HepG2 (cell line): ENCODE measurements around the gene PHLDB1. TPM values are rescaled to one million over a fixed set of nuclear protein-coding genes. Genes with fewer than 3 reads are reported as not detected.

Experiments
- AHDC1 ChIP-seq: sonication (generic); formaldehyde crosslinking; IDR thresholded peaks from 2 replicates; pipeline ENCODE4 v1.5.1; 2020; ENCODE audit warnings: mild to moderate bottlenecking, missing genetic modification reagents, borderline replicate concordance
- FOSL1 ChIP-seq: sonication (generic); formaldehyde crosslinking; IDR thresholded peaks from 2 replicates; pipeline ENCODE4 v1.9.0; 2021; ENCODE audit warnings: missing genetic modification reagents, borderline replicate concordance
- HNF1B ChIP-seq: sonication (generic); formaldehyde crosslinking; IDR thresholded peaks from 2 replicates; pipeline ENCODE4 v1.5.1; 2020; ENCODE audit warnings: mild to moderate bottlenecking, moderate library complexity, missing genetic modification reagents
- MXI1 ChIP-seq: IDR thresholded peaks from 3 replicates; pipeline ENCODE4 v1.6.1; 2012; ENCODE audit warnings: low read depth, low read length, inconsistent platforms, borderline replicate concordance
- PHF8 ChIP-seq: sonication (generic); formaldehyde crosslinking; IDR thresholded peaks from 2 replicates; pipeline ENCODE4 v1.5.0; 2020; ENCODE audit warnings: missing genetic modification reagents
- RXRA ChIP-seq: sonication (generic); formaldehyde crosslinking; IDR thresholded peaks from 2 replicates; pipeline ENCODE4 v1.5.1; 2020; ENCODE audit warnings: missing genetic modification reagents
- ZNF17 ChIP-seq: sonication (generic); formaldehyde crosslinking; IDR thresholded peaks from 2 replicates; pipeline ENCODE4 v1.5.0; 2020; ENCODE audit warnings: mild to moderate bottlenecking, missing genetic modification reagents
- ZNF563 ChIP-seq: sonication (generic); formaldehyde crosslinking; IDR thresholded peaks from 2 replicates; pipeline ENCODE4 v1.8.0; 2022; ENCODE audit warnings: mild to moderate bottlenecking, moderate library complexity, missing genetic modification reagents
- ZNF747 ChIP-seq: sonication (generic); formaldehyde crosslinking; IDR thresholded peaks from 2 replicates; pipeline ENCODE4 v1.8.1; 2023; ENCODE audit warnings: missing genetic modification reagents, mild to moderate bottlenecking, borderline replicate concordance
- ZSCAN20 ChIP-seq: sonication (generic); formaldehyde crosslinking; IDR thresholded peaks from 2 replicates; pipeline ENCODE4 v1.4.0; 2020; ENCODE audit warnings: missing genetic modification reagents, mild to moderate bottlenecking, borderline replicate concordance
- ZSCAN30 ChIP-seq: sonication (generic); formaldehyde crosslinking; IDR thresholded peaks from 2 replicates; pipeline ENCODE4 v1.5.0; 2020; ENCODE audit warnings: mild to moderate bottlenecking, missing genetic modification reagents
- polyA plus RNA-seq, 8 experiments: library from polyadenylated mRNA; depleted of rRNA in 3 of 8; stranded (reverse) in 7 of 8; unstranded in 1 of 8; fragments of >200 nt; fragmentation: Illumina TruSeq in 4 of 8; extraction: Trizol in 4 of 8; gene quantifications; 2 replicates each; pipeline versions ENCODE4 v1.2.1 to v1.2.3, GENCODE V29; 2011 to 2016; ENCODE audit warnings: low read depth in 4 of 8, missing spikeins in 1 of 8, mixed read lengths in 1 of 8; ENCODE audit not compliant: insufficient read depth in 1 of 8
- total RNA-seq, 5 experiments: library from RNA; depleted of rRNA; stranded (reverse); fragments of >200 nt; fragmentation: Illumina TruSeq; extraction: Trizol; gene quantifications; 2 replicates each; pipeline ENCODE4 v1.2.3, GENCODE V29; 2016; ENCODE audit warnings: low read depth in 1 of 5
- TF ChIP-seq, protein P1 (sequence below): sonication (generic); formaldehyde crosslinking; IDR thresholded peaks from 2 replicates; pipeline ENCODE4 v1.5.1; 2020; ENCODE audit warnings: mild to moderate bottlenecking, missing genetic modification reagents, moderate library complexity
- TF ChIP-seq, protein P2 (sequence below): sonication (generic); formaldehyde crosslinking; IDR thresholded peaks from 2 replicates; pipeline ENCODE4 v1.4.0; 2020; ENCODE audit warnings: missing genetic modification reagents

Gene PHLDB1
- total and polyA plus RNA-seq, 2 of the 13 experiments (the other 11 are each of a cell fraction or from before 2014, with no cell fraction given) = 13.8 to 14.2 TPM

GRCh38 chr11:118607401-118608359 lies at the start of gene PHLDB1 (continued):
- TF ChIP-seq AHDC1 = 0 out of 2 replicates have a peak, but pooled peaks have one; percentile 22
- 0 out of 3 replicates have a peak, but pooled peaks have one; percentile 38 for TF ChIP-seq MXI1
- TF ChIP-seq, protein P1, sequence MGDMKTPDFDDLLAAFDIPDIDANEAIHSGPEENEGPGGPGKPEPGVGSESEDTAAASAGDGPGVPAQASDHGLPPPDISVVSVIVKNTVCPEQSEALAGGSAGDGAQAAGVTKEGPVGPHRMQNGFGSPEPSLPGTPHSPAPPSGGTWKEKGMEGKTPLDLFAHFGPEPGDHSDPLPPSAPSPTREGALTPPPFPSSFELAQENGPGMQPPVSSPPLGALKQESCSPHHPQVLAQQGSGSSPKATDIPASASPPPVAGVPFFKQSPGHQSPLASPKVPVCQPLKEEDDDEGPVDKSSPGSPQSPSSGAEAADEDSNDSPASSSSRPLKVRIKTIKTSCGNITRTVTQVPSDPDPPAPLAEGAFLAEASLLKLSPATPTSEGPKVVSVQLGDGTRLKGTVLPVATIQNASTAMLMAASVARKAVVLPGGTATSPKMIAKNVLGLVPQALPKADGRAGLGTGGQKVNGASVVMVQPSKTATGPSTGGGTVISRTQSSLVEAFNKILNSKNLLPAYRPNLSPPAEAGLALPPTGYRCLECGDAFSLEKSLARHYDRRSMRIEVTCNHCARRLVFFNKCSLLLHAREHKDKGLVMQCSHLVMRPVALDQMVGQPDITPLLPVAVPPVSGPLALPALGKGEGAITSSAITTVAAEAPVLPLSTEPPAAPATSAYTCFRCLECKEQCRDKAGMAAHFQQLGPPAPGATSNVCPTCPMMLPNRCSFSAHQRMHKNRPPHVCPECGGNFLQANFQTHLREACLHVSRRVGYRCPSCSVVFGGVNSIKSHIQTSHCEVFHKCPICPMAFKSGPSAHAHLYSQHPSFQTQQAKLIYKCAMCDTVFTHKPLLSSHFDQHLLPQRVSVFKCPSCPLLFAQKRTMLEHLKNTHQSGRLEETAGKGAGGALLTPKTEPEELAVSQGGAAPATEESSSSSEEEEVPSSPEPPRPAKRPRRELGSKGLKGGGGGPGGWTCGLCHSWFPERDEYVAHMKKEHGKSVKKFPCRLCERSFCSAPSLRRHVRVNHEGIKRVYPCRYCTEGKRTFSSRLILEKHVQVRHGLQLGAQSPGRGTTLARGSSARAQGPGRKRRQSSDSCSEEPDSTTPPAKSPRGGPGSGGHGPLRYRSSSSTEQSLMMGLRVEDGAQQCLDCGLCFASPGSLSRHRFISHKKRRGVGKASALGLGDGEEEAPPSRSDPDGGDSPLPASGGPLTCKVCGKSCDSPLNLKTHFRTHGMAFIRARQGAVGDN (CRISPR knock-in tag) = peak; percentile 43; the same call in 1 of the 2 replicates
- TF ChIP-seq ZNF17 (CRISPR knock-in tag) = 0 out of 2 replicates have a peak, but pooled peaks have one; percentile 24
- TF ChIP-seq RXRA (CRISPR knock-in tag) = 0 out of 2 replicates have a peak, but pooled peaks have one; percentile 41
- no peak for TF ChIP-seq FOSL1
- peak; percentile 38 for TF ChIP-seq PHF8
- peak; percentile 16; the same call in 1 of the 2 replicates for TF ChIP-seq ZNF563 (CRISPR knock-in tag)
- TF ChIP-seq, protein P2, sequence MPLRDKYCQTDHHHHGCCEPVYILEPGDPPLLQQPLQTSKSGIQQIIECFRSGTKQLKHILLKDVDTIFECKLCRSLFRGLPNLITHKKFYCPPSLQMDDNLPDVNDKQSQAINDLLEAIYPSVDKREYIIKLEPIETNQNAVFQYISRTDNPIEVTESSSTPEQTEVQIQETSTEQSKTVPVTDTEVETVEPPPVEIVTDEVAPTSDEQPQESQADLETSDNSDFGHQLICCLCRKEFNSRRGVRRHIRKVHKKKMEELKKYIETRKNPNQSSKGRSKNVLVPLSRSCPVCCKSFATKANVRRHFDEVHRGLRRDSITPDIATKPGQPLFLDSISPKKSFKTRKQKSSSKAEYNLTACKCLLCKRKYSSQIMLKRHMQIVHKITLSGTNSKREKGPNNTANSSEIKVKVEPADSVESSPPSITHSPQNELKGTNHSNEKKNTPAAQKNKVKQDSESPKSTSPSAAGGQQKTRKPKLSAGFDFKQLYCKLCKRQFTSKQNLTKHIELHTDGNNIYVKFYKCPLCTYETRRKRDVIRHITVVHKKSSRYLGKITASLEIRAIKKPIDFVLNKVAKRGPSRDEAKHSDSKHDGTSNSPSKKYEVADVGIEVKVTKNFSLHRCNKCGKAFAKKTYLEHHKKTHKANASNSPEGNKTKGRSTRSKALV = no peak; the same call in 1 of the 2 replicates
- no peak for TF ChIP-seq ZNF747 (CRISPR knock-in tag)
- TF ChIP-seq ZSCAN30 (CRISPR knock-in tag) = no peak
- TF ChIP-seq HNF1B (CRISPR knock-in tag) = 0 out of 2 replicates have a peak, but pooled peaks have one; percentile 48
- TF ChIP-seq ZSCAN20 = 0 out of 2 replicates have a peak, but pooled peaks have one; percentile 16
